Colon (tissue), 2 donors: ENCODE measurements around the gene RPS6KA3.
"Not testable (repeated sequence)": the region's sequence is repeated elsewhere in the genome, so short reads cannot be mapped to it uniquely, and the experiment has no call there.

Source experiments
- FAIRE-seq: peaks from 2 replicates; lab custom pipeline; 2012; peaks lifted over from hg19 to GRCh38; lab: Jason Lieb, UNC
- donor health status: control.
- donor health status: control.

Gene RPS6KA3

GRCh38 chrX:20217906-20218305 is 48.8 kb downstream of the RPS6KA3 start:
- FAIRE-seq = no peak

DNA sequence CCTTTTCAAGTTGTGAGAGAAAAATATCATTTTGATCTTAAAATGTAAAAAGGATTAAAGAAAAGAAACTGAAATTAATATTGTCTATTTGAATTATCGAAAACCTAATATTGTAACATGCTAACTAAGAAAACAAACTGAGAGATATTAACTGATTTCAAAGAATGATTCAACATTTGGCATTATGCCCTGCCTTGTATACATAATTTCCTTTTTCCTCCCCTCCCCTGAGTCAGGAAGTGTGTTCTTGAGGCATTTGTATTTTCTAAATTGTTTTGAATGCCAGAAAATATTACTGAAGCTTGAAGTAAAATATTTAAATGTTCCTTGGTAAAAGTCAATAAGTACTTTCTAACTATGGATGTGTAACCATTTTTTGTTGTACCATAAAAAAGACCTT is 49.4 kb downstream of the RPS6KA3 start:
- FAIRE-seq = peak; percentile 57

DNA sequence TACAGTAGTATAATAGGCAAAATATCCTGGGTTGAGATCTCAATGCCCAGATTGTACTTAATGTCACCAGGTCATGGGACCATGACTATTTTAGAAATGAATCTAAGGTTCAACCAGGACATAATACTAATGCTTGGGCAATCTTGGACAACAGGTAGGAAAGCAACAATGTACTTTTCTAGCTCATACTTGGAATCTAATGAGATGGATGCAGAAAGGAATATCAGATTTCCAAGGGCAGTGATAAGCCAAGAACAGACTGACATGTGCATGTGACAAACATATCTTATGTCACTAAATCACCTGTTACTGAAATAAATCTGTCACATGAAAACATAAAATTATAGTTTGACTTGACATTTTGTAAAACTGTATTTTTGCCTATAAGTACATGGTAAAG is 51.1 kb downstream of the RPS6KA3 start:
- no peak for FAIRE-seq

DNA sequence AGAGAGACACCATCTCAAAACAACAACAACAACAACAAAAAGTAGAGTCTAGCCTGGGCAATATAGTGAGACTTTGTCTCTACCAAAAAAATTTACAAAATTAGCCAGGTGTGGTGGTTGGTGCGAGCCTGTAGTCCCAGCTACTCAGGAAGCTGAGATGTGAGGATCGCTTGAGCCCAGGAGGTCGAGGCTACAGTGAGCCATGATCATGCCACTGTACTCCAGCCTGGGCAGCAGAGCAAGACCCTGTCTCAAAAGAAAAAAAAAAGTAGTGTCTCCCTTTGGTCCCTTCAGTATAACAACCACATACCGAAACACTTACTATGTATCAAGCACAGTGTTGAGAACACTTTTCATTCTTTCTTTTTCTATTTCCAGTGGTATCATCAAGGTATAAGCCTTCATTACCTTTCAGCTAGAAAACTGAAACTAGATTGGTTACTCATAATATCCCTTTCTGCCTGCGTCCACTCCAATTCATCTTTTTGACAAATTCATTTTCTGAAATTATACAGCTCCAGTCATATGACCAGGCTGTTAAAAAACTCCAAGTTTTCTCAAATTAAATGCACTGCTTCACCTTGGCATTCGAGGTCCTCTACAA is 54.1 kb downstream of the RPS6KA3 start:
- no peak for FAIRE-seq

DNA sequence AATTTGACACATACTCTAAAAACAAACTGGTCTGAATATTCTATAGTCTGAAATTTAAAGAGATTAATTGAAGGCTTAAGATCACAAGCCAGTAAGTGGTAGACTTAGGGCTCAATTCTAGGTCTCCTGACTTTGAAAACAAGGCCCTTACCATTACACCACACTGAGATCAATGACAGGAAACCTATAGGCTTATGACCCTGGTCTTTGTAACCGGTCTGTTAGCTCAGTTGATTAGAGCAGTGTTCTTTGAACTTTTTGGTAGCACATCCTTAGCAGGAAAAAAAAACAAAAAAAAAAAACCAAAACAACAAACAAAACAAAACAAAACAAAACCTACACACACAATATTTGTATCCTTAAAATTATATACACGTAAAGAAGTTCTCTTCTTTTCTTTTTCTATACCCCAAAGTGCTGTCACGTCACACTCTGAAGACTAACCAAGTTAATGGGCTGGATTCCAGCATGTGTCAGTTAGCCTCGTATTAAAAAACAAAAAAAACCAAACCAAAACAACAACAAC is 55.4 kb downstream of the RPS6KA3 start:
- FAIRE-seq = no peak

DNA sequence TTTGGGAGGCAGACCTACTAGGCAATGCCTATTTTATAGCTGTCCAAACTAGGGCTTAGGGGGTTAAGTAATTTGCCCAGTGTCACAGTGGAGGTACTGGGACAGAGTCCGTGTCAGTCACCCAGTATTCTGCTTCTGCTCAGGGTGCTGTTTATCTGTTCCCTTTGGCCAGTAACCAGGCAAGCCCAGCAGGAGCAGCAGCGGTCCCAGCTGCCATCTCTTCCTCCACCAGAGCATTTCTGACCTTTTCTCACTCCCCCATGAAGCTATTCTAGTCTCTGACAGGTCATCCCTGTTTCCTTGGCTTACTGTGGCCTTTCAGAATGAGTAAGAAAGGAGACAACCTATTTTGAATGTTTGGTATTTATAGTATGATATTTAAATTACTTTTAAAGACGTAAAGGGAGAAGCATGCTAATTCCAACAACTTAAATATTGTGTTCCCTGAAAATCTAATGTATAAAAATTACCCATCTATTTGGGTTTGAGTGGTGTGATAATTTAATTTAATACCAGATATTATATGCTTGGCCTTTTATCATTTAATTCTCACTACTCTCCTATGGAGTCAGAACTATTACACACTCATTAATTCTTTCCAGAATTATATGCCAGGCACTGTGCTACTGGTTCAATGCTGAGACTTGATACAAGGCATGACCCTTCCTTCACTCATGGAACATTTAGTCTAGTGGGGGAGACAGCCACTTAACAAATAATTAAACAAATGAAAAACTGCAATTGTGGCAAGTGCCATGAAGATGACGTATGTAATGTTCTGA is 60.6 kb downstream of the RPS6KA3 start:
- FAIRE-seq = no peak

DNA sequence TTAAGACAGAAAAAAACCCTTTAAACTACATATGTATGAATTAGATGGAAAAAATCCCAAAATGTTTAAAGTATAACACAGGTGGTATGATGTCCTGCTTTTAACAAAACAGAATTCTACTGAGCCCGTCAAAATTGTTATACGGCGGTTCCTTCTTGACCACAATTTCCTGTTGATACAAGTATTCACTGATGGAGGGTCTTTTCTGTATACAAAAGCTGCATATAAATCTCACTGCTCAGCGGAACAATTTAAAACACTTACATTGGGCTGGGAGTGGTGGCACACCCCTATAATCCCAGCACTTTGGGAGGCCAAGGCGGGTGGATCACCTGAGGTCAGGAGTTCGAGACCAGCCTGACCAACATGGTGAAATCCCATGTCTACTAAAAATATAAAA is 62.4 kb downstream of the RPS6KA3 start:
- no peak for FAIRE-seq

- FAIRE-seq = no peak
Measured at GRCh38 chrX:20197641-20198210, 69.0 kb downstream of the RPS6KA3 start.

GRCh38 chrX:20189171-20189570 is 77.5 kb downstream of the RPS6KA3 start:
- no peak for FAIRE-seq

- FAIRE-seq = no peak
Measured at GRCh38 chrX:20181598-20182329, 84.9 kb downstream of the RPS6KA3 start.

GRCh38 chrX:20177093-20177492 is 89.6 kb downstream of the RPS6KA3 start:
- FAIRE-seq = no peak

DNA sequence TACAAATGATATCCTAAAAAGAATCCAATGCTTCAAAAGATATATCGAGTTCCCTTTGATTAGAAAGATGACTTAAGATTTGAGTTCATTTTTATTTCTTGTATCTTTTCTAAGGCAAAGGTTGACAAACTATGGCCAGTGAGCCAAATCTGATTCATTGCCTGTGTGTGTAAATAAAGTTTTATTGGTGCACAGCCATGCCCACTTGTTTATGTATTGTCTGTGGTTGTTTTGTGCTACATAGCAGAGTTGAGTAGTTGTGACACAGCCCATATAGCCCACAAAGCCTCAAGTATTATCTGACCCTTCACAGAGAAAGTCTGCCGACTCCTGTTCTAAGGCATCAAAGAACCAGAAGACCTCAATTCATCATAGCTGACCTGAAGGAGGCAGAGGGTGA is 92.9 kb downstream of the RPS6KA3 start:
- no peak for FAIRE-seq

- no peak for FAIRE-seq
Measured at GRCh38 chrX:20173313-20173712, 93.4 kb downstream of the RPS6KA3 start.

DNA sequence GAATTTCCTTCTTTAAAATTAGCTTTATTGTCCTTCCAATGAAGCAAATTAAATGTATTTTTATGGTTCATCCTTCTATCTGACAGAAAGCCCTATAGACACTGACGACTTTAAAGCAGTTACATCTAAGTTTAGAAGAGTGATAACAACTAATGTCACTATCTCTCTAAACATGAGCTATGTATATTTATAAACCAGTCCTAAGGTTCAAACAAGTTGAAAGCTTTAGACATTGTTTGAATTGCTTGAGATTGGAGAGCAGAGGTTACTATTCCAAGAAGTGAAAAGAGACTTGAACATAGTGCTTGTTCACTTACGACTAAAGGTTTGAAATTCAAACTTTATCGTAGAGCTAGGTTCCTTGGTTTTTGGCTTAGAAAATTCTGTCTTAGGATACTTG is 94.8 kb downstream of the RPS6KA3 start:
- no peak for FAIRE-seq

- not testable (repeated sequence) for FAIRE-seq
Measured at GRCh38 chrX:20162516-20162915, 104.2 kb downstream of the RPS6KA3 start.

GRCh38 chrX:20159797-20160385 is 106.8 kb downstream of the RPS6KA3 start:
- FAIRE-seq = no peak

GRCh38 chrX:20151689-20152088 is 115.0 kb downstream of the RPS6KA3 start:
- FAIRE-seq = no peak

GRCh38 chrX:20149326-20149725 is 117.4 kb downstream of the RPS6KA3 start:
- FAIRE-seq = no peak

DNA sequence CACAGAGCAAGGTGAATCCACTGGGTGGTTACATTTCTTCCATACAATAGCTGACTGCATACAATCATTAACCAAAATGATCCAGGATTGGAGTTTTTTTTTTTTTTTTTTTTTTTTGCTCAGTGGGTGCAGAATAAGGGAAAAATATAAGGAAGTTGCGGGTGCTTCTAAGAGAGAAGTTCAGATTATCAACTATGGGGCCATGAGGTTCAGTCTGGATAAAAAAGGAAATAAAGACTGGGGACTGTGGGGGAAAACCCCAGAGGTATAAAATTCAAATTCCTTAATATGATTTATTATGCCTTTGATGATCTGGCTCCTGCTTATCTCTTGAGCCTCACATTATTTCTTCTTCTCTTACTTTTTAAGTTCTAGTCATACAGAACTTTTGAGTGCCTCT is 119.1 kb downstream of the RPS6KA3 start:
- peak; percentile 10 for FAIRE-seq

DNA sequence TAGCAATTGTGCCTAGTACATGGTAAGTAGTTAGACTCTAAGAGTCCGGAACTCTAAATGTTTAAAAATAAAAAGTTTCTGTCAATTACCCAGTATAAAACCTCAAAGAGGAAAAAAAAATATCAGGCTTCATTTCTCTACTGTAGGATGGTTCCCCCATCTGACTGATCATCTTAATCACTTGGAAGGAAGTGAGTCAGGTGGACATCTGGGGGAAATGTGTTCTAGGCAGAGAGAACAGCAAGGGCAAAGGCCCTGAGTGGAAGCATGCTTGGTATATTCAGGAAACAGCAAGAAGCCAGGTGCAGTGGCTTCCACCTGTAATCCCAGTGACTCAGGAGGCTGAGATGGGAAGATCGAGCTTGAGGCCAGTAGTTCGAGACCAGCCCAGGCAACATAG is 122.2 kb downstream of the RPS6KA3 start:
- FAIRE-seq = no peak

DNA sequence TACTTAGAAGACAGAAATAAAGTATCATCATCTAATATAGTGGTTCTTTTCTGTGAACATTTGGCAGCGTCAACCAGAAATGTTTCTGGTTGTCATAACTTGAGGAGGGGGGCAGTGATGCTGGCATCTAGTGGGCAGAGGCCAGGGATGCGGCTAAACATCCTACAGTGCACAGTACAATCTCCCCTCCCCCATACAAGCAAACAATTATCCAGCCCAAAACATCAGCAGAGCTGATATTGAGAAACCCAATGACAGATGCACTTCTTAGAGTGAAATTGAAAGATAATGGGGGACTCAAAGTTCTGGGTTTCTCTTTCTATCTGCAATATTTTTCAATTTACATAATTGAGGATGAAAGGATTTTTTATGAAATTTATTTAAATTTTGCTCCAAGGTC is 123.1 kb downstream of the RPS6KA3 start:
- FAIRE-seq = no peak

GRCh38 chrX:20143111-20143510 is 123.6 kb downstream of the RPS6KA3 start:
- FAIRE-seq = no peak
